Endothelial cell (in vitro differentiated cells): ENCODE measurements around the gene SCYGR6. TPM values are rescaled to one million over a fixed set of nuclear protein-coding genes. Genes with fewer than 3 reads are reported as not detected.

Experiments used
- DNase-seq: peaks from one replicate; pipeline ENCODE4 v3.0.0; 2021; ENCODE audit warnings: low spot score
- H3K27ac Mint-ChIP-seq: one replicate; pipeline ENCODE4 v1.8.0; 2021; ENCODE audit warnings: mixed read lengths, inconsistent platforms; ENCODE audit not compliant: unreplicated experiment
- H3K27me3 Mint-ChIP-seq: one replicate; pipeline ENCODE4 v1.8.0; 2021; ENCODE audit warnings: mild to moderate bottlenecking, moderate library complexity, mixed read lengths, inconsistent platforms; ENCODE audit not compliant: unreplicated experiment
- H3K36me3 Mint-ChIP-seq: one replicate; pipeline ENCODE4 v1.8.0; 2021; ENCODE audit warnings: mild to moderate bottlenecking, low read depth, mixed read lengths, inconsistent platforms; ENCODE audit not compliant: unreplicated experiment
- H3K4me1 Mint-ChIP-seq: one replicate; pipeline ENCODE4 v1.8.0; 2021; ENCODE audit warnings: mild to moderate bottlenecking, mixed read lengths, inconsistent platforms; ENCODE audit not compliant: unreplicated experiment
- H3K4me3 Mint-ChIP-seq: one replicate; pipeline ENCODE4 v1.8.0; 2021; ENCODE audit warnings: mild to moderate bottlenecking, mixed read lengths, inconsistent platforms; ENCODE audit not compliant: unreplicated experiment
- H3K9me3 Mint-ChIP-seq: one replicate; pipeline ENCODE4 v1.8.0; 2021; ENCODE audit warnings: mixed read lengths, inconsistent platforms; ENCODE audit not compliant: unreplicated experiment
- total RNA-seq: library from RNA; stranded (reverse); fragmentation: NEBNext Ultra II Directional; extraction: Animal tissue kit (Norgen Biotek cat#: 25700); gene quantifications from one replicate; pipeline ENCODE4 v1.2.1, GENCODE V29; 2021; ENCODE audit not compliant: unreplicated experiment
- TF ChIP-seq, protein P1 (sequence below): fragments of 200-600 bp; sonication (generic); IDR thresholded peaks from one replicate; pipeline ENCODE4 v1.5.0; 2021; ENCODE audit warnings: antibody characterized with exemption; ENCODE audit not compliant: unreplicated experiment

Gene SCYGR6
- total RNA-seq, 1 donor from 2014 or later = not detected

DNA sequence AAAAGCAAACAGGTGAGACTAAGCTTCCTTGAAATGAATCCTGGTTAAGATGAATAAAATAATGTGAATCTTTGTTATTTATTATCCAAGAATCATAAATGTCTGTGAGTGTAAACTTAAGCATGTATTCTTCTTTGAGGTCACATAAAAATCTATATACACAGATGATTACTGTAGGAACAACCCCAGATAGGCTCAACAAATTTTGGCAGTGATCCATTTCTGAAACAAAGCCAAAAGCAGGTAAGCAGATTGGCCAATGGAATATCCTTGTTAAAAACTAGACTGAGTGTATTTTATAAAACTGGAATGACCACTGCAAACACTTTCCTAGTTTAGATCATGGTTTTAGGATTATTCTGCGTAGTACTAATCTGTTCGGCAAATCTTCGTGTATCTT, 46.6 kb downstream of the SCYGR6 start:
- Mint-ChIP-seq H3K27me3 (peaks cover 2% of the 10 kb centered on the region), H3K9me3 (no peaks in the 10 kb centered on the region), H3K4me1 (no peaks in the 10 kb centered on the region), H3K4me3 (no peak overlapping the region), H3K27ac (no peak overlapping the region), H3K36me3 (no peaks in the 10 kb centered on the region)
- TF ChIP-seq, protein P1, sequence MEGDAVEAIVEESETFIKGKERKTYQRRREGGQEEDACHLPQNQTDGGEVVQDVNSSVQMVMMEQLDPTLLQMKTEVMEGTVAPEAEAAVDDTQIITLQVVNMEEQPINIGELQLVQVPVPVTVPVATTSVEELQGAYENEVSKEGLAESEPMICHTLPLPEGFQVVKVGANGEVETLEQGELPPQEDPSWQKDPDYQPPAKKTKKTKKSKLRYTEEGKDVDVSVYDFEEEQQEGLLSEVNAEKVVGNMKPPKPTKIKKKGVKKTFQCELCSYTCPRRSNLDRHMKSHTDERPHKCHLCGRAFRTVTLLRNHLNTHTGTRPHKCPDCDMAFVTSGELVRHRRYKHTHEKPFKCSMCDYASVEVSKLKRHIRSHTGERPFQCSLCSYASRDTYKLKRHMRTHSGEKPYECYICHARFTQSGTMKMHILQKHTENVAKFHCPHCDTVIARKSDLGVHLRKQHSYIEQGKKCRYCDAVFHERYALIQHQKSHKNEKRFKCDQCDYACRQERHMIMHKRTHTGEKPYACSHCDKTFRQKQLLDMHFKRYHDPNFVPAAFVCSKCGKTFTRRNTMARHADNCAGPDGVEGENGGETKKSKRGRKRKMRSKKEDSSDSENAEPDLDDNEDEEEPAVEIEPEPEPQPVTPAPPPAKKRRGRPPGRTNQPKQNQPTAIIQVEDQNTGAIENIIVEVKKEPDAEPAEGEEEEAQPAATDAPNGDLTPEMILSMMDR = no peak
- DNase-seq = no peak

DNA sequence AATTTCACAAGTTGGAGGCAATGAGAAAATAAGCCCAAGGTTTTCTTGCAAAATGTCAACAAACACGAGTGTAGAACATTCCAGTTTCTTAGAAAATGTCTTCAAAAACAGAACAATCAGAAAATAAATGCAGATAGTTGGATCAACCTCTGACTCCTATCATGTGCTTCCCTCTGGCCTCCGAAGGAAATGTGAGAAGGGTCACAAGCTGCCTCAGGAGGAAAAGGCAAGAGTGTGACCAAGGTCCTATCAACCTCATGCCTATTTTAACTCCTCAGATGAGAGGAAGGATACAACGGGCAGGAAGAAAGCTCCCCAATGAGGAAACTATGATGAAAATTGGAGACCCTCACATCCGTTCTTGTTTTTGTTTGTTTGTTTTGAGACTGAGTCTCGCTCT, 50.1 kb downstream of the SCYGR6 start:
- Mint-ChIP-seq H3K4me3 (no peak overlapping the region), H3K9me3 (no peaks in the 10 kb centered on the region), H3K27ac (no peak overlapping the region)

More for the DNA sequence above, 50.1 kb downstream of the SCYGR6 start:
- TF ChIP-seq, protein P1 = no peak
- no peak for DNase-seq
- no peaks in the 10 kb centered on the region for H3K36me3 Mint-ChIP-seq
- H3K27me3 Mint-ChIP-seq = peaks cover 2% of the 10 kb centered on the region
- H3K4me1 Mint-ChIP-seq = no peaks in the 10 kb centered on the region

Other genes starting within 250 kb of the SCYGR6 start
- not detected for gene SCYGR2, start 125.9 kb downstream of the SCYGR6 start, total RNA-seq
- not detected for gene SCYGR3, start 109.9 kb downstream of the SCYGR6 start, total RNA-seq
- not detected for gene SCYGR4, start 107.3 kb downstream of the SCYGR6 start, total RNA-seq
- gene SCYGR5, start 58.0 kb downstream of the SCYGR6 start, total RNA-seq = not detected
- 0.62 TPM for gene SLC19A3, start 6.7 kb downstream of the SCYGR6 start, total RNA-seq
- gene SCYGR7, start 3.6 kb upstream of the SCYGR6 start, total RNA-seq = not detected
- gene SCYGR8, start 21.1 kb upstream of the SCYGR6 start, total RNA-seq = not detected
- gene CCL20, start 89.1 kb upstream of the SCYGR6 start, total RNA-seq = not detected
- 1.6 TPM for gene DAW1, start 146.9 kb upstream of the SCYGR6 start, total RNA-seq